Central memory CD8-positive, alpha-beta T cell (primary cell): ENCODE results near the gene TAS2R41.

Source experiments
- ATAC-seq: fragments of 150-1000 bp; cut with Tn5 transposase; replicated peaks from 2 replicates; pipeline ENCODE4 v1.10.0; 2022; ENCODE audit warnings: mild to moderate bottlenecking, moderate FRiP score, moderate number of reproducible peaks; ENCODE audit not compliant: poor library complexity, severe bottlenecking; ENCODE audit errors: extremely low read depth
- DNase-seq, 2 donors: peaks; one replicate each; pipeline ENCODE4 v3.0.0; 2021; ENCODE audit warnings: low spot score in 2 of 2
- H3K27ac Mint-ChIP-seq: one replicate; pipeline ENCODE4 v1.8.0; 2022; ENCODE audit warnings: low read depth, mild to moderate bottlenecking, moderate library complexity, mixed read lengths
- H3K27me3 Mint-ChIP-seq: one replicate; pipeline ENCODE4 v1.8.0; 2022; ENCODE audit warnings: mixed read lengths
- H3K36me3 Mint-ChIP-seq: one replicate; pipeline ENCODE4 v1.8.0; 2022; ENCODE audit warnings: mild to moderate bottlenecking, moderate library complexity, mixed read lengths; ENCODE audit not compliant: insufficient read depth
- H3K4me1 Mint-ChIP-seq: one replicate; pipeline ENCODE4 v1.8.0; 2022; ENCODE audit warnings: mixed read lengths
- H3K4me3 Mint-ChIP-seq: one replicate; pipeline ENCODE4 v1.8.0; 2022; ENCODE audit warnings: mild to moderate bottlenecking, moderate library complexity, mixed read lengths
- H3K9me3 Mint-ChIP-seq: one replicate; pipeline ENCODE4 v1.8.0; 2022; ENCODE audit warnings: mixed read lengths

Gene TAS2R41

GRCh38 chr7:143487566-143487965 lies 9.9 kb downstream of the TAS2R41 start:
- peaks cover 6% of the 10 kb centered on the region for H3K36me3 Mint-ChIP-seq
- ATAC-seq (no peak), DNase-seq (no peak)
- no peaks in the 10 kb centered on the region for H3K9me3 Mint-ChIP-seq
- no peak overlapping the region for H3K27ac Mint-ChIP-seq
- no peak overlapping the region for H3K4me3 Mint-ChIP-seq
- no peaks in the 10 kb centered on the region for H3K4me1 Mint-ChIP-seq
- no peaks in the 10 kb centered on the region for H3K27me3 Mint-ChIP-seq

GRCh38 chr7:143490717-143491306 lies 13.1 kb downstream of the TAS2R41 start:
- peaks cover 6% of the 10 kb centered on the region for H3K36me3 Mint-ChIP-seq
- no peak for ATAC-seq

GRCh38 chr7:143492043-143492471 lies 14.4 kb downstream of the TAS2R41 start:
- no peaks in the 10 kb centered on the region for H3K9me3 Mint-ChIP-seq
- peaks cover 6% of the 10 kb centered on the region for H3K36me3 Mint-ChIP-seq
- no peak for DNase-seq
- no peaks in the 10 kb centered on the region for H3K27me3 Mint-ChIP-seq
- H3K27ac Mint-ChIP-seq: no peak overlapping the region
- peaks cover 7% of the 10 kb centered on the region for H3K4me1 Mint-ChIP-seq
- H3K4me3 Mint-ChIP-seq: no peak overlapping the region
- no peak for ATAC-seq

More at GRCh38 chr7:143490717-143491306, 13.1 kb downstream of the TAS2R41 start:
- no peak overlapping the region for H3K27ac Mint-ChIP-seq
- H3K27me3 Mint-ChIP-seq: no peaks in the 10 kb centered on the region
- DNase-seq: no peak
- H3K9me3 Mint-ChIP-seq: no peaks in the 10 kb centered on the region
- no peak overlapping the region for H3K4me3 Mint-ChIP-seq
- peaks cover 7% of the 10 kb centered on the region for H3K4me1 Mint-ChIP-seq

- Mint-ChIP-seq H3K9me3 (no peaks in the 10 kb centered on the region), H3K36me3 (peaks cover 6% of the 10 kb centered on the region), H3K27me3 (no peaks in the 10 kb centered on the region), H3K27ac (peak overlapping the region; percentile 72), H3K4me3 (no peak overlapping the region), H3K4me1 (peaks cover 7% of the 10 kb centered on the region)
- DNase-seq: no peak
- no peak for ATAC-seq
Observed at GRCh38 chr7:143492799-143493739, 15.4 kb downstream of the TAS2R41 start.

- H3K27ac Mint-ChIP-seq: peak overlapping the region; percentile 72
- H3K27me3 Mint-ChIP-seq: no peaks in the 10 kb centered on the region
- DNase-seq: no peak
- H3K4me3 Mint-ChIP-seq: no peak overlapping the region
- peaks cover 7% of the 10 kb centered on the region for H3K4me1 Mint-ChIP-seq
- peaks cover 6% of the 10 kb centered on the region for H3K36me3 Mint-ChIP-seq
- ATAC-seq: peak; percentile 6
- no peaks in the 10 kb centered on the region for H3K9me3 Mint-ChIP-seq
Observed at GRCh38 chr7:143493751-143494150, 16.1 kb downstream of the TAS2R41 start.

GRCh38 chr7:143494622-143495021 lies 16.9 kb downstream of the TAS2R41 start:
- peaks cover 7% of the 10 kb centered on the region for H3K4me1 Mint-ChIP-seq
- H3K4me3 Mint-ChIP-seq: no peak overlapping the region
- ATAC-seq (no peak), DNase-seq (no peak)
- H3K27me3 Mint-ChIP-seq: no peaks in the 10 kb centered on the region
- H3K27ac Mint-ChIP-seq: no peak overlapping the region
- H3K36me3 Mint-ChIP-seq: peaks cover 6% of the 10 kb centered on the region
- H3K9me3 Mint-ChIP-seq: no peaks in the 10 kb centered on the region

- H3K9me3 Mint-ChIP-seq: no peaks in the 10 kb centered on the region
- no peak for DNase-seq
- no peak overlapping the region for H3K4me3 Mint-ChIP-seq
- H3K4me1 Mint-ChIP-seq: peaks cover 7% of the 10 kb centered on the region
- no peak overlapping the region for H3K27ac Mint-ChIP-seq
- peaks cover 6% of the 10 kb centered on the region for H3K36me3 Mint-ChIP-seq
- no peaks in the 10 kb centered on the region for H3K27me3 Mint-ChIP-seq
- ATAC-seq: no peak
Observed at GRCh38 chr7:143495851-143496250, 18.2 kb downstream of the TAS2R41 start.

GRCh38 chr7:143496263-143496662 lies 18.6 kb downstream of the TAS2R41 start:
- peaks cover 5% of the 10 kb centered on the region for H3K36me3 Mint-ChIP-seq

GRCh38 chr7:143497008-143497795 lies 19.5 kb downstream of the TAS2R41 start:
- Mint-ChIP-seq H3K27ac (no peak overlapping the region), H3K27me3 (no peaks in the 10 kb centered on the region), H3K4me3 (no peak overlapping the region), H3K9me3 (no peaks in the 10 kb centered on the region), H3K4me1 (peaks cover 7% of the 10 kb centered on the region), H3K36me3 (peaks cover 2% of the 10 kb centered on the region)
- no peak for ATAC-seq
- no peak for DNase-seq

More at GRCh38 chr7:143496263-143496662, 18.6 kb downstream of the TAS2R41 start:
- Mint-ChIP-seq H3K4me3 (no peak overlapping the region), H3K27me3 (no peaks in the 10 kb centered on the region), H3K9me3 (no peaks in the 10 kb centered on the region), H3K27ac (no peak overlapping the region), H3K4me1 (peaks cover 7% of the 10 kb centered on the region)
- DNase-seq: no peak
- no peak for ATAC-seq

- no peak overlapping the region for H3K27ac Mint-ChIP-seq
- H3K27me3 Mint-ChIP-seq: no peaks in the 10 kb centered on the region
Observed at GRCh38 chr7:143499246-143499645, 21.6 kb downstream of the TAS2R41 start.

GRCh38 chr7:143499743-143500348 lies 22.2 kb downstream of the TAS2R41 start:
- Mint-ChIP-seq H3K4me3 (no peak overlapping the region), H3K36me3 (no peaks in the 10 kb centered on the region), H3K27ac (no peak overlapping the region), H3K27me3 (no peaks in the 10 kb centered on the region), H3K4me1 (no peaks in the 10 kb centered on the region), H3K9me3 (no peaks in the 10 kb centered on the region)
- DNase-seq (no peak), ATAC-seq (no peak)

More at GRCh38 chr7:143499246-143499645, 21.6 kb downstream of the TAS2R41 start:
- ATAC-seq (no peak), DNase-seq (no peak)
- Mint-ChIP-seq H3K9me3 (no peaks in the 10 kb centered on the region), H3K36me3 (no peaks in the 10 kb centered on the region), H3K4me1 (no peaks in the 10 kb centered on the region), H3K4me3 (no peak overlapping the region)

- no peaks in the 10 kb centered on the region for H3K36me3 Mint-ChIP-seq
- H3K27me3 Mint-ChIP-seq: no peaks in the 10 kb centered on the region
- no peak for ATAC-seq
- H3K9me3 Mint-ChIP-seq: no peaks in the 10 kb centered on the region
- H3K27ac Mint-ChIP-seq: no peak overlapping the region
- H3K4me3 Mint-ChIP-seq: no peak overlapping the region
- DNase-seq: no peak
- no peaks in the 10 kb centered on the region for H3K4me1 Mint-ChIP-seq
Observed at GRCh38 chr7:143503261-143503660, 25.6 kb downstream of the TAS2R41 start.
